Measurements from ENCODE around the gene MPZL3. TPM values are rescaled to one million over a fixed set of nuclear protein-coding genes. Genes with fewer than 3 reads are reported as not detected.

MPZL3 gene
- 2.2 TPM for total RNA-seq

DNA sequence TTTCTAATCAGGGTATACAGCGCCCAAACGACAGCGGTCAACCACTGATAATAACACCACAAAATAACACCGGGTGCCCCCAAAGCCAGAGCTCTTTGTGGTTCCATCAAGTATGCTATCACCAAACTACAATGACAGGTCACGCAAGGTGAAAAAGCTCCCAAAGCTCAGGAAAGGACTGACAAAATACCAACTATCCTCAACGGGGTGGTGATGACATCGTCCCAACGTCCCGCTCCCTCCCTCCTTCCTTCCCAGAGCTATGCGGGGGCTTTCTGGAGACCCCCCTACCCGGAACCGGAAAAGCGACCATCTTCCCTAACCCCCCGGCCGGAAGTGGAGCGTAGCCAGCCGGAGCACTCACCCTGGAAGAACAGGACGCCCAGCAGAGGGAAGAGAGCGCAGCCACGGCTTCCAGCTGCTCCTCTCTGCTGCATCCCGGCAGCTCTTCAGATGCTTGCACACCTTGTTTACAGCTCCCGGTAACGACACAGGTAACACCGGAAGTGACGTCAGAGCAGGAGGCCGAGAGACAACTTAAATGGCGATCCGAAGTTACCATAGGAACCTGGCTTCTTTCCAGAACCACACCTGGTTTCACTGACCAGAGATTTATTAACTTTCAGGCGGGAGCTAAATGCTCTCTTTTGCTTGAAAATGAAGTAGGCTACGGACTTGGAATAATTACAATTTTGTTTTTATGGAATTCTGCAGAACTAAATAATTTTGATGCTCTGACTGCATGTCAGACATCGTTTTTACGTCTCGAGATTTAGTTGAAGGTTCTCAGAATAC, at the start of gene MPZL3:
TSS of gene MPZL3 (minus strand) at position 508 of the 795 bp plus-strand sequence. CDS start at position 437, 71 bp downstream.
- peak; percentile 88 to 93 (median 89) for DNase-seq (ENCODE audit: low read depth in 2 of 3, low spot score in 2 of 3)

GRCh38 chr11:118301600-118302195, 49.5 kb upstream of the MPZL3 start:
- no peak for DNase-seq (ENCODE audit: low read depth in 2 of 3, low spot score in 2 of 3)

DNA sequence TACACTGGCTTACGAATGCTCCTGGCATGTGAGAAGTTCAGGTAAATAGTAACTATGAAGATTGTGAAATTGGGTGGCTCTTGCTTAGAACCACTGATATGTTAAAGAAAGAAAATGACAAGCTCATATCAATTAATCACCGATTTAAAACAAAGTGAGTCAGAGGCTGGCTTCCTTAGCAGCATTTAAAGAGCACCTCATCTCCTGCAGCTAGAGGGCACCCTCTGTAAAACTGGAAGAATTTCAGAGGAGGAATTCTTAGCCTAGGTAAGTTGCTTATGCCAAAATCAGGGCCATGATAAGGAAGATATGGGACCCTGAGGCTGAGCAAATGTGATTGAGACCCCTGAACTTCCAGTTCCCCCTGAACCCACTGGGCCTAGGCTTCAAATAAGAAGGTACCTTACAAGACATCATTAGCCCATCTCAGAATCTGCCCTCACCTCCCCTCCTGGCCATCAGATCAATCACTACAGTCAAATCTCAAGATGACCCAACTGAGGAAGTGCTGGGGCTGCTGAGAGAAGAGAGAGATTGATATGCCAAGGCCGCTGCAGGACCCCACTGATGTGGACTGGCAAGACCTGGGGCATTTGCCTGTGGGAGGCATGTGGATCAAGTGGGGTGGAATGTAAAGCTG, 43.8 kb upstream of the MPZL3 start:
- peak in 2 of 3 donors; percentile 43 to 66 for DNase-seq (ENCODE audit: low read depth in 2 of 3, low spot score in 2 of 3)

DNA sequence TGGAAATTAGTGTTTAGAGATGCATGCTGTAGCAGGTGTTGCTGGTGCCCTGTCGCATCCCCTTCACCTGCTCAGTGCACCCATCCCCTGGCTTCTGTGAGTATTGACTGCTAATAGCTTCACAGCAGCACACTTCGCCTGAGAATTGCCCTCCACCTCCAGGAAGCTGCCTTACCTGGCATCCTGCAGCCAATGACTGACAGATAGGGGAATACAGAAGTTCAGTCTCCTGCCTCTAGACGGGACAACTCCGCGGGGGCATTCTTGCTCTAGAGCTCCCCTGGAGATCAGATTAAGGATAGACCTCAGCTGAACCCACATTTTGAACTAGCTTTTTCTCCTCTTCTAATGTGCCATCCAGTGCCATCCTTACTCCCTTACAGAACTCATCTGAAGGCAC, 43.0 kb upstream of the MPZL3 start:
- peak in 1 of 3 donors; percentile 29 for DNase-seq (ENCODE audit: low read depth in 2 of 3, low spot score in 2 of 3)

GRCh38 chr11:118294053-118294452, 41.9 kb upstream of the MPZL3 start:
- DNase-seq (ENCODE audit: low read depth in 2 of 3, low spot score in 2 of 3), result no peak

DNA sequence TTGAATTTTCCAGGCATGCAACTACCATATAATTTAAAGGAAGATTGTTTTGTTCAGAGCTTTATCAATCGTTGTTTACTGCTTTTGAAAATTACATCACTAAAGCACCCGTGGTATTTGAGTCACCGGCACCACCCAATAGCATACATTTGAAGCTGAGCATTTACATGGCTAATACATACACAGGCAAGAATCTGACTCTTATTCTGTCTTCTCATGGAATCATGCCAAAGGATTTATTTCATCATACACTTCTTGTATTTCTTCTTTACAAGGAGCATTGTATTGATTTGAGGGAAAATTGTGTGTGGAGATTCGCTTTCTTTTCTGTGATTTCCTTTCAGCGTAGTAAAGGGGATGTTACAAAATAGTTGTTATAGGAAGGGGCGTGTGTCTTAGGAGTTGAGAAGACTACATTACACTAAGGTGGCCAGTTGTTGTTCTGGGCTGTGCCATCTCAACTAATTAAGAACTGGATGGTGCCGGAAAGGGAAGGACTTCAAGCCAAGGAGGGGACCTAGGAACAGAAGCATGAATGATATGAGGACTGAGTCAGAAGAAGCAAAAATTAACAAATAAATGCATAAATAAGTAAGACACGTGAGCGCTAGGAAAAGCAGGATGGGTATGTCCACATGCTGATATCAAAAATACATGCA, 39.4 kb upstream of the MPZL3 start:
- DNase-seq (ENCODE audit: low read depth in 2 of 3, low spot score in 2 of 3), result no peak

- peak in 2 of 3 donors; percentile 53 to 70 for DNase-seq (ENCODE audit: low read depth in 2 of 3, low spot score in 2 of 3)
Measured at GRCh38 chr11:118290923-118291322, 38.8 kb upstream of the MPZL3 start.

DNA sequence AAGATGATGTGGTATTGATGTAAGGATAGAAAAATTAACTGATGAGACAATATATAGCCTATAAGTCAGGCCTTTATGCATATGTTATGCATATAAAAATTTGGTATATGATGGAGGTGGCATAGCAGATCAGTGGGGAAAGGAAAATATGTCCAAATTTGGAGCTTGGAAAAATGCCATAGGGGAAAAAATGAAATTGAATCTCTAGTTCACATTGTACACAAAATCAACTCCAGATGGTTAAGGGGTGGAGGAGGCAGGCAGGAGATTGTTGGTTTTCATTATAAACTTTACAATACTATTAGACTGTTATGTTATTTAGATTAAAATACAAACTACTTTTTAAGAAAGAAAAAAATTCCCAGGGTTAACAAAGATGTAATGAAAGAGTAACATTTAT, 37.2 kb upstream of the MPZL3 start:
- no peak for DNase-seq (ENCODE audit: low read depth in 2 of 3, low spot score in 2 of 3)

GRCh38 chr11:118287006-118287405, 34.8 kb upstream of the MPZL3 start:
- no peak for DNase-seq (ENCODE audit: low read depth in 2 of 3, low spot score in 2 of 3)

DNA sequence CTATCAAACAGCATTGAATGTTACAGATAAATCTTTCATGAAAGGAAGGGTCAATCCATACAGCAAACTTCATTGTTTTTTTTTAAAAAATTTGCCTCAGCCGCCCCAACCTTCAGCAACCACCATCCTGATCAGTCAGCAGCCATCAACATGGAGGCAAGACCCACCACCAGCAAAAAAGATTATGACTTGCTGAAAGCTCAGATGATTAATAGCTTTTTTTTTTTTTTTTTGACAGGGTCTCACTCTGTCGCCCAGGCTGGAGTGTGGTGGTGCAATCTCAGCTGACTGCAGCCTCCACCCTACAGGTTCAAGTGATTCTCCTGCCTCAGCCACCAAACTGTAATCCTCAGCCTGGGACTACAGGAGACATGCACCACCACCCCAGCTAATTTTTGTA, 34.4 kb upstream of the MPZL3 start:
- DNase-seq (ENCODE audit: low read depth in 2 of 3, low spot score in 2 of 3), result no peak

DNA sequence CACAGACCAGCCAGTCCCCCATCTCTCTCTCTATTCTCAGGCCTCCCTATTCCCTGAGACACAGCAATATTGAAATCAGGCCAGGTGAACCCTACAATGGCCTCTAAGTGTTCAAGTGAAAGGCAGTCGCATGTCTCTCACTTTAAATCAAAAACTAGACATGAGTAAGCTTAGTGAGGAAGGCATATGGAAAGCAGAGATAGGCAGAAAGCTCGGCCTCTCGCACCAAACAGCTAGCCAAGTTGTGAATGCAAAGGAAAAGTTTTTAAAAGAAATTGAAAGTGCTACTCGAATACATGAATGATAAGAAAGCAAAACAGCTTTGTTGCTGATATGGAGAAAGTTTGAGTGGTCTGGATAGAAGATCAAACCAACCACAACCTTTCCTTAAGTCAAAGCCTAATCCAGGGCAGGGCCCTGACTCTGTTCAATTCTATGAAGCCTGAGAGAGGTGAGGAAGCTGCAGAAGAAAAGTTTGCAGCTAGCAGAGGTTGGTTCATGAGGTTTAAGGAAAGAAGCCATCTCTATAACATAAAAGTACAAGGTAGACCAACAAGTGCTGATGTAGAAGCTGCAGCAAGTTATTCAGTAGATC, 31.7 kb upstream of the MPZL3 start:
- DNase-seq (ENCODE audit: low read depth in 2 of 3, low spot score in 2 of 3), result peak in 1 of 3 donors; percentile 15

GRCh38 chr11:118283037-118283636, 31.0 kb upstream of the MPZL3 start:
- no peak for DNase-seq (ENCODE audit: low read depth in 2 of 3, low spot score in 2 of 3)

GRCh38 chr11:118282606-118283005, 30.4 kb upstream of the MPZL3 start:
- no peak for DNase-seq (ENCODE audit: low read depth in 2 of 3, low spot score in 2 of 3)

DNA sequence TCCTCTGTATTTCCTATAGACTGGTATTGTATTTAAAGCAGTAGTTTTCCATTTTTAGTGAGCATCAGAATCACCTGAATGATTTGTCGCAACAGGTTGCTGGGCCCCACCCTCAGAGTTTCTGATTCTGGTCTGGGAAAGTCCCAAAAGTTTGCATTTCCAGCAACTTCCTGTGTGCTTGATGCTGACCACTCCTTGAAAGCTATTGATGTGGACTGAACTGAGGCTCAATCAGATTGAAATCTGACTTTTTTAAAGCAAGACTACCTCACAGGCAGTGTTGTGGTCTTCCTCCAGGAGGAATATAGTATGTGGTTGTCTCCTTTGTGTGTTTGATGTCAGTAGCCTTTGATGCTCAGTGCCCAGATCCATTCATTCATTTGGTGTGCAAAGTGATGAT, 29.1 kb upstream of the MPZL3 start:
- DNase-seq (ENCODE audit: low read depth in 2 of 3, low spot score in 2 of 3), result no peak

GRCh38 chr11:118277312-118277711, 25.1 kb upstream of the MPZL3 start:
- DNase-seq (ENCODE audit: low read depth in 2 of 3, low spot score in 2 of 3), result no peak

DNA sequence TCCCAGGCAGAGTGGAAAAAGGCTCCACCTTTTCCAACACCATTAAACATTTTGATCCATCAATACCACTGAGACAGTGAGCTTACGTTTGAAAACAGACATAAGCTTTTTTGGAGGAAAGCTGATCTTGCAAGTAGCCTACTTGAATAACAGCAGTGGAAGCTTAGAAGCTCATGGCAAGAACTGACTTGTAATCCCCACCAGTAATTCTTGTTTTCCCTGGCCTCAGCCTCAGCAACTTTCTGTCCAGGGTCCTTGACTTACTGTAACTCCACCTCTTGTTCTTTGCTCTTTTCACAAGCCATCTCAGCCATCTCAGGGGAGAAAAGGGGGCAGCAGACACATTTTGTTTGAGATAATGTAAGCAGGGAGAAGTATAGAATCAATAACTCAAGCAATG, 24.3 kb upstream of the MPZL3 start:
- DNase-seq (ENCODE audit: low read depth in 2 of 3, low spot score in 2 of 3), result no peak

GRCh38 chr11:118275176-118275575, 23.0 kb upstream of the MPZL3 start:
- no peak for DNase-seq (ENCODE audit: low read depth in 2 of 3, low spot score in 2 of 3)

DNA sequence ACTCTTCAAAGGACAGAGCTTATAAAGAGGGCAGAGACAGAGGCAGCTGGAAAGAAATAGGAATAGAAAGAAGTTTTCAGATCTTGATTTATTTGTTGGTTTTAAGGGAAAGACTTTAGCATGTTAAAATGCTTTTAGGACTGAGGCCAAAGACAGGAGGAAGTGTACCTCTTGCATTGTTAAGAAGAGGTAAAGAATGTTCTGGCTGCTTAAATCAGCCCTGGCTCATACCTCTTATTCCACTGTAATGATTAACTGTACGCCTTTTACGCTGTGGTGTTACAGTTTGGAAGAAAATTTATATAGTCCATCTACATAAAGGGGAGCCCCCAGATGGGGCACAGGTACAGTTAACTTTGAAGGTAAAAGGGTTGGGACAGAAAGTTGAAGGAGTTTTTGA, 22.0 kb upstream of the MPZL3 start:
- no peak for DNase-seq (ENCODE audit: low read depth in 2 of 3, low spot score in 2 of 3)

DNA sequence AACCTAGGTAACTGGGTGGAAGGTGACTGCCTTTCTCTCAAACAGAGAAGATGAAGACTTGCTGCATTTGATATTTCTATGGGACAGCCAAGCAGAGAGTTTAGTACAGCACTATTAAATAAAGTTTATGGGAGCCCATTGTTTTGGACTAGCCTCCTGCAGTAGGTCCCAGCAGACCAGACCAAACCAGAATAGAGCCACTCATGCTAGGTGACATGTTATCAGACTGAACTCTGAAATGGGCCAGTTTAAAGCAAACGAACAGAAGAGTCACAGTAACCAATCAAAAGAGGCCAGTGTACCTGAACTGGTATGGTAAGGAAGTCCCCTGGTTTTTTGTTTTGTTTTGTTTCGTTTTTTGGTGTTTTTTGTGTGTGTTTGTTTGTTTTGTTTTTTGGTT, 19.8 kb upstream of the MPZL3 start:
- DNase-seq (ENCODE audit: low read depth in 2 of 3, low spot score in 2 of 3), result no peak

- DNase-seq (ENCODE audit: low read depth in 2 of 3, low spot score in 2 of 3), result no peak
Measured at GRCh38 chr11:118267486-118267885, 15.3 kb upstream of the MPZL3 start.

DNA sequence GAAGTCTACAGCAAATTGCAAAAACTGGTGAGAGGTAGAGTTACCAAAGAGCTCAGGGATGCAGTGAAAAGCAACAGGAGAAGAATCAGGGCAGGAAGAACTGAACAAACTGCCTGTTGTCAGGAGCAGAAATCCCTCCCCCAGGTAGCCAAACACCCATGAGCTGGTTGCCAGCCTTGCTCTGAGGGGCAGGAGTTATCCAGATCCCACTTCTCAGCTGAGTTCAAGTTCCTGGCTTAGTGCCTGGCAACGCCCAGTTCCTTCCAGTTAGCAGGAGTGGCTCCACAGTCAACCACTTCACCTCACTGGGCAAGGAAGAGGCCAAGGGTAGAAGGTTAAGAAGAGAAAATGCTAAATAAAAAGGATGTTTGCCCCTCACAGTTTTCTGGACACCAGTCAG, 13.8 kb upstream of the MPZL3 start:
- no peak for DNase-seq (ENCODE audit: low read depth in 2 of 3, low spot score in 2 of 3)

Measured in hematopoietic multipotent progenitor cell (in vitro differentiated cells).